NCI-H345 (cell line): Measurements from ENCODE around the gene CUBN.

Experiments used
- DNase-seq: peaks from one replicate; lab custom pipeline; 2025; lab: John Stamatoyannopoulos, UW

The CUBN gene

DNA sequence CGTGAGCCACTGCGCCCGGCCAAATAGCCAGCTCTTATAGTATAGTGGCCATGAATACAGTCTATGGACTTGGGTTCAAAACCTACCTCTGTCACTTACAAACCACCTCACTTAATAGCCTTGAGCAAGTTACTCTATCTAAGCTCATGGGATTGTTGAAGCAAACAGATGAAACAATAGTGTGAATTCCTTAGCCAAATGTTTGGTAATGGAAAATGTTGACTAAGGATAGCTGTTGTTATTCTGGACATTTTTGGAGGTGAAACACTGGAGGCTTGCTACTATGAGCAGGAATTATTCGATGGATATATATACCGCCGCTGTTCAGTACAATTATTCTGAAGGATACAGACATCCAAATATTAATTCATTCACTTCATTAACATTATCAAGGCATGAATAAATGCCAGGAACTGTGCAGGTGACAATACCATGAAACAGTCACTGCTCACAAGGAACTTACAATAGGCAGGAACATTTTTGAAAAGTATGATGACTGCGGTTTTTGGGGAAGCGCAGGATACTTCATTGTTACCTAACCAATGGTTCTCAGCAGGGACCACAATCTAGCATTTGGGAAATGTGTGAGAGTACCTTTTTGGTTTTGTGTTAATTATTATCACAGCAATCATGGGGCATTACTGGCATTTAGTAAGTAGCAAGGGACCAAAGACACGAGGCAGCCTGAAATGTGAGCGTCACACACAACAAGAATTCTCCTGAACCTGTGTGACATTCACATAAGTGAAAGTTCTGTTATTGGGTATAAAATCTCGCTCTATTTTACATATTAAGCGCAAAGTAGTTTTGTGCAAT lies 55.7 kb downstream of the CUBN start:
- DNase-seq = no peak

DNA sequence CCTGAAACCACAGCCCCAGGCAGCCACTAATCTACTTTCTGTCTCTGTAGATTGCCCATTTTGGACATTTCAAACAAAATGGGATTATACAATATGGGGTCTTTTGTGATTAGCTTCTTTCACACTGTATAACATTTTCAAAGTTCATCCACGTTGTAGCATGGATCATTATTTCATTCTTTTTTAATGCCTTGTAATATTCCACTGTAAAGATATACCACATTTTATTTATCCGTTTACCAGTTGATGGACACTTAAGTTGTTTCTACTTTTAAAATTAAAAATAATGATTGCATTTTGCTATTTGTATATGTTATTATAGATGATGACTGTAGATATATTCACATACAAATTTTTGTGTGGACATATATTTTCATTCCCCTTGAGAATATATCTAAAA lies 60.7 kb downstream of the CUBN start:
- DNase-seq = no peak

DNA sequence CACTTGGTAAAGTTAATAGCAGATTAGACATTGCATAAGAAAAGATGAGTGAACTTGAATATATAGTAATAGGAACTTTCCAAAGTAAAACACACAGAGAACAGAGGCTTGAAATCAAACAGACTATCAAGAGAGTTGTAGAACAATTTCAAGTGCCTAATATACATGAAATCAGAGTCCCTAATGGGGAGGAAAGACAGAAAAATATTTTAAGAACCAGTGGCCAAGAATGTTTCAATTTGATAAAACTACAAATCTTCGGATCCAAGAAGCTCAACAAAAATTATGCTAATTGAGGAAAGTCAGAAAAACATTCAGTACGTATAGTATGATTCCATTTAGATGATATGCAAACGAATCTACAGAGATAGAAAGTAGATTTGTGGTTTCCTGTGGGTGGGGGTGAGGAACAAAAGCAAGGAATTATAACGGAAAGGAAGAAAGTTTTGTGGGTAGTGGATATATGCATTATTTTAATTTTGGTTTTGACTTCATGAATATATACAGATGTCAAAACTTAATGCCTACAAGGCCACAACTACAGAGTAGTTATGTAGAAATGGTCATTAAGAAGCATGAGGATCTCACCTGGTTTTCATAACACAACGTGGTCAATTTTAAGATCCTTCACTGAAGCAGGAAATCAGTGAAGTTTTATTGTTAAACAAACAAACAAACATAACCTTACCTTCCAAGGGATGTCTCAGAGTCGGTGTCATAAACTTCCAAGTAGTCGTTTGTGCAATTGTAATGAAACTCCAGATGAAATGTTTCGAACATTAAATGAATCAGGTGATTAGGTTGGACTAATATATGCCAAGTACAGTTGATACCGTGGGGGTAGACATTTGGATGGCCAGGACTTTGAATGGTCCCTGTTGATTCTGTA lies 62.0 kb downstream of the CUBN start:
- DNase-seq = no peak

DNA sequence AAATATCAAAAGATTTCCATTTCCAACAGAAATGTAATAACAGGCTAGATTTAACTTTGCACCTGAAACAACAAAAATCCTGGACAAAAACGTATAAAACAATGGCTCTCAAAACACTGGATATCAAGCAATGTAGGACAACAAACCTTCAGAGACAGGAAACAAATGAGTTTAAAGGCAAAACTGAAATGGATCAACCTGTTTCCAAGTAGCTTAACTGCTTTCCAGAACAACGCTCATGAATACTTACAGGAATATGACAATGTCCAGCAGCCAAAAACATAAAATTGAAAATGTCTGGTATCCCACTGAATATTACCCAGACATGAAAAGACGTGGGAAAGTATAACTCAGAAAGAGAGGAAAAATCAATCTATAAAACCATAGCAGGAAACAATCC lies 62.8 kb downstream of the CUBN start:
- DNase-seq = no peak

DNA sequence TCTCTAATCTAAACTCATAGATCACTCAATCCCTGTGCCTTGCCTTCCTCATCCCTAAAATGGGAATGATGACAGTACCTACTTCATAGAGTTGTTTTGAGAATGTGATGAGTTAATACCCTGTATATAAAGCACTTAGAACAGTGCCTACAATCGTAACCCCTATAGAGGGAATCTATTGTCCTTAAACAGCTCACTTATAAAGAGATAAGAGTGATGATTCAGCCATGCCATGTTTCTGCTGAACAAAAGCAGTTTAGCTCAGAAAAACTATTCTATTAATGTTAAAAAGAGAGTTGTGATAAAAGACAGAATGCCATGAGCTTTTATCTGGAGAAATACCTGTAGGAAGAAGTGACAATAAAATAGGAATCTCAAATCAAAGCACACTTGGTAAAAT lies 63.6 kb downstream of the CUBN start:
- DNase-seq = no peak

DNA sequence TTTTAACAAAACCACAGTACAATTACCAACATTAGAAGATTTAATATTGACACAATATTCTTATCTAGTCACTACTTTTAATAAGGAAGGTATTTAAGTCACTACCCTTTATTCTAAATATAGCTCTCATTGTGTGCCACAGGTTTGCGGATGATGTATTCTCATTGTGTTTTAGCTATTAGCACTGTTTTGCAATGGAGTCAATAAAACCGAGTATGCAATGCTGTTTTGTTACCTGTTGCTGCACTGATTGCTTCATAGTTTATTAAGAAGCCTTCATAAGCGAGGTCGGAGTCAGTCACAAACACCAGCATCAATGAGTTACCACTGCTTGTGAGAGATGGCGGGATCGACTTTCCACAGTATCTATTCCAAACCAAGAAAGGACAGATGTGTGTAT lies 64.3 kb downstream of the CUBN start:
- no peak for DNase-seq

DNA sequence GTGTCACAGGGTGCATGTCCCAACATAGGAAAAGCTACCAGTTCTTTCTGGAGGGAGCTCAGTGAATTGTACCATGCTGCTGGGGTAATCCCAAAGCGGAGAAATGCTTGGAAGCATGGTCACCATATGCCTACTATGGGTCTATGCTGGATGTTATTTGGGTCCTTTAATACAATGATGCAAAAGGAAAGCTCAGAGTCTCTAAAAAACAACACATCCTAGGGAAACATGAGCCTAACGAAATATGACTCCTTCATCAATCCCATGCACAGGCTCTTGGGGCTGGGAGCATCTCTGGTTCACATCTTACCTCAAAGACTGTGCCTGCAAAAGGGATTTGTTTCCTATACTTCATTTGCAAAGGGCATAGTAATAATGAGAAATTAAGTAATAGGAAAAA lies 65.2 kb downstream of the CUBN start:
- DNase-seq = no peak

DNA sequence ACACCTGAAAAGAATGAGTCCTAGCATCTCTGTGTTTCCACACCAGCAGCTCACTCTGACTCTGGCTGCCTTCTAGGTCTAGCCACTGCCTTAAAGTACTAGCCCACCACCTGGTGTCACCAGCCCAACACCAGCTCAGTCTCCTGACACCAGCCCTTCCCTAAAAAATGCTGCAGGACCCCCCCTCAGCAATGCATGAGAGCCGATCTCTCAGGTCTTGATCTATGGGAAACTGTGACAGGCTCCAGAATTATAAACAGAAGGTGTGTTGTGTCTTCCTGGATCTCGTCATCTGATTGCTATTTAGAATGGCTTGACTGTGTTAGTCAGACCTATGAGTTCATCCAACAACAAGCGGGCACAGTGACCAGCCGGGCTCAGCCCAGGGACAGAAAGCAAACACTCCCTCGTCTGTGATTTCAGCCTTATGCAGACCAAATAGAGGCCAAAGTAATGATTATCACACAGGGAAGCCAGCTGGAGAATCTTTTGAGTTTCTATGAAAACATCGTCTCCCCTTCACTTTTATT lies 66.6 kb downstream of the CUBN start:
- DNase-seq = no peak

DNA sequence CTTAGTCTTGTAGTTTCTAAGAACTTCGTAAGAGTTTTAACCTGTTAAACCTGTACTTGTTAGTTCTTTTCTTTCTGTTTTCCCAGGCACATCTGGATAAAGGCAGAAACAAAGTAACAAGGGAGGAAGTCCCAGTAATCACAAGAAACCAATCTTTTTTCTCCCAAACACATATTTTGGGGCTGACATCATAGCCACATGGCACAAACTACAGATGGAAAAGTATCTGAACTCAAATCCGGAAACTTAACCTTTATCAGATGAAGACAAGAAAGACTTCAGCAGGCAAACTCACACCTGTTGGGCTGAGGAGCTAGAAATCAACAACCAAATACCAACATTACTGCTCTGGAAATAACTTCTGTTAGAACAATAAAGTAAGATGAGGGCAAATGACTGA lies 67.1 kb downstream of the CUBN start:
- DNase-seq = no peak

DNA sequence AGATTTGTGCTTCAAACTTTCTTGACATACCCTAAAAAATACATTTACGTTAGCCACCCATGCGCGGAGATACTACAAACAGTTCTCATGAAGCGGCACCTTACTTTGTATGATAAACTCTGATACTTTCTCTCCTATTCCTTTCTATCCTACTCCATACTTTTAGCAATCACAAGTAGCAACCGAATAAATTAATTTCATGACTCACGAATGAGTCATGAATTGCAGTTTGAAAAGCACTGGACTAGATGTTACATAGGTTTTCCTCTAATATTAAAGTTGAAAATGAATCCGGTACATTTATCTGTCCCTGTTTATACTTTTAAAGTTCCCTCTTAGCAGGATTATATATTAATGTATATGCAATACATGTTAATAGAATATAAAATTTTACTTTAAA lies 67.6 kb downstream of the CUBN start:
- no peak for DNase-seq

DNA sequence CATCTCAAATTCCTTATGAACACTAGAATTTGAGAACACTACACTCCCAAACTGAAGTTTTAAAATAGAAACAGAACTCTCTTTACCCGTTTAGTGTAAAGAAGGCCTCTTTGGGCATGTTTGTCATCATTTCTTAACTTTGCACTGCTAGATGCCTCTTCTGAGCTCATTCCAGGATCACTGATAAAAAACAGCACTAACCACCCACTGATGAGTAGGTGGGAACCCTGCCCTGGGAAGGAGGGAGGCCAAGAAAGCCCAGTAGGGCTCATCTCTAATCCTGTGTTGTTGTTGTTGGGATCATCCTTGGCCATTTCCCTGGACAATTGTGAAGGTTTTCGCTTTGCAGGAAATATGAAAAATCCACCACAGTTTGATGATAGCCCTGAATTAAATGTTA lies 68.2 kb downstream of the CUBN start:
- no peak for DNase-seq

DNA sequence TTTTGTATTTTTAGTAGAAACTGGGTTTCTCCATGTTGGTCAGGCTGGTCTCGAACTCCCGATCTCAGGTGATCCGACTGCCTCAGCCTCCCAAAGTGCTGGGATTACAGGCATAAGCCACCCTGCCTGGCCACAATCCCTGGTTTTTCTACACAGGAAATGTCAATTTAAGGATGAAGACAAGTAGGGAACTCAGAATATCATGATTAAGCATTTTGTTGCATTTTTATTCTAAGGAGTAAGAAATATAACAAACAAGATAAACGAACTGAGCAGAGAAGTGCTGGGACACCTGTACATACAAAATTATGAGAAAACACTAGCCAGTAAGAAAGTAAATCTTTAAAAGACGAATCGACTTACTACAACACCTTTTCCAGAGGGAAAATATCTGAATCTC lies 69.3 kb downstream of the CUBN start:
- no peak for DNase-seq

DNA sequence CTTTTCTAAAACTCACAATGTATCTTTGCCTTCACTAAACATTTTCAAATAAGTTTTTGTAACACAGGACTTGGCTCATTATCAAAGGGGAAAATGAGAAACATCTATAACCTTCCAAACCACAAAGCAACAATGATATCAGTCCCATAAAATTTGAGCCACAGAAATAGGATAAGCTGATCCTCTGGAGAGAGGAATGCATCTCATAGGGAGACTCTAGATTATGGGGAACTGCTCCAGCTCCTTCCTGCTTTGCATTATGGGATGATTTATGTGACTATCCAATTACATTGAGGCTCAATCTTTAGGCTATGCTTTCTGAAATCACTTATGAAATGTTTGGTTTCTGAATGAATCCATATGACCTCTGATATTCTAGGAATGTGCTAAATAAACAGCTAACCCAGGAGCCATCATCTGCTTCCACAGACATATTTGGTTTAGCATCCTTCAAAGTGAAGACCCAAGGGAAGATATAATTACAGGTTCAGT lies 70.4 kb downstream of the CUBN start:
- DNase-seq = no peak

DNA sequence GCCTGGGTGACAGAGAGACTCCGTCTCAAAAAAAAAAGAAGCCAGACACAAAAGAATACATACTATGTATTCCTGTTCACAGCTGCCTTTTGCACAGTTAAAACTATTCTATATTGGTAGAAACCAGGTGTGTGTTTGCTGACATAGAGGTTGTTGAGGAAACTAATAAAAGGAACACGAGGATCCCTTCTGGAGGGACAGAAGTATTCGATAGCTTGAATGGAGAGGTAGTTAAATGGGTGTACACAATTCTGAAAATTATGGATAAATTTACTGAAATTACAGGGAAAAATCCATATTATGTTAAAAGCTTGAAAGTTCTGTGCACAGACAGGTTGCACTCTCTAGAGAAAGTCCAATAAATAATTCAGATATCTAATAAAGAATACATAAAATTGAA lies 71.5 kb downstream of the CUBN start:
- DNase-seq = no peak

DNA sequence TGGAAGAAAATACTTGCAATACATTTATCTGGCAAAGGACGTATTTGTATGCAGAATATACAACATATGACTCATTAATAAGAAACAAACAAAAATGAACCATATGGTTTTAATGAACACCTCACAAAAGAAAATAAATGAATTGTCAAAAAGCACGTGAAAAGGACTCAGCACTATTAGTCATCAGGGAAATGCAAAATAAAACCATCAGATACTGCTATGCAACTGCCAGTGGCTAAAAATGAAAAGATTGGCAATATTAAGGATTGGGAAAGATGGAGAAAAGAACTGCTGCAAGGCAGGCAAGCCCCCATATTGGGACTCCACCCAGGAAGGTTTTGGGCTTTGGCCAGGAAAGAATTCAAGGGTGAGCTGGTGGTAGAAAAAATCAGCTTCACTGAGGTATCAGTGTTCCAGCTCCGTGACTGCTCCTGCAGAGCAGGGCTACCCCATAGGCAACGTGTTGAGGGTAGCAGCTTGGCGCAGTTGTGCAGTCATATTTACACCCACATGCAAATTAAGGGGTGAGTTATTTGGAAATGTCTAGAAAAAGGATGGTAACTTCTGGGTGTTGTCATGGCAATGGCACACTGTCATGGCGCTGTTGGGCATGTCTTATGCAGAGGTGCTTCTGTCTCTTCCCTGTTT lies 72.7 kb downstream of the CUBN start:
- no peak for DNase-seq

DNA sequence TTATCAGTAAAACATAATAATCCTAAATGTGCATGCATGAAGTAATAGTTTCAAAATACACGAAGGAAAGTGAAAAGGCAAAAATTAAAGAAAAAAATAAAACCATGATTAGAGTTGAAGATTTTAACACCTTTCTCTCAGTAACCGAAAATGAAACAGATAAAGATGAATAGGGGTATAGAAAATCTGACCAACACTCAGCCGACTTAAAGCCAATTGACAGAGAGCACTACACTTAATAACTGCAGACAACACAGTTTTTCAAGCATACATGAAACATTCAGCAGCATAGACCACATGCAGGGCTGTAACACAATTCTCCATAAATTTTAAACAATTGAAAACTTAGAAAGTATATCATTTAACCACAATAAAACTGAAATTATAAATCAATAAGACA lies 76.1 kb downstream of the CUBN start:
- DNase-seq = no peak

DNA sequence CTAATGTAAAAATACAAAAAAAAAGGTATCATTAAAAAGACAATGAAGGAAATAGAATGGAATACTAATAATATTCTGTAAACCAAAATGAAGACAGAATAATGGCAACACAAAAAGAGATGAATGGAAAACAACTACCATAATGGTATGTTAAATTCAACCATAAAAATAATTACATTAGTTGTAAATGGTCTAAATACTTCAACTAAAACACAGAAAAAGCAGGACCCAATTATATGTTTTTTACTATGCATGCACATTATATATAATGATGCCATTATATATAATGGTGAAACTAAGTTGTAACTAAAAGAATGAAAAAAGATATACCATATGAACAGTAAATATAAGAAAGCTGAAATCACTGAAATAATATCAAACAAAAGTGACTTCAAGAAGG lies 76.5 kb downstream of the CUBN start:
- DNase-seq = no peak

DNA sequence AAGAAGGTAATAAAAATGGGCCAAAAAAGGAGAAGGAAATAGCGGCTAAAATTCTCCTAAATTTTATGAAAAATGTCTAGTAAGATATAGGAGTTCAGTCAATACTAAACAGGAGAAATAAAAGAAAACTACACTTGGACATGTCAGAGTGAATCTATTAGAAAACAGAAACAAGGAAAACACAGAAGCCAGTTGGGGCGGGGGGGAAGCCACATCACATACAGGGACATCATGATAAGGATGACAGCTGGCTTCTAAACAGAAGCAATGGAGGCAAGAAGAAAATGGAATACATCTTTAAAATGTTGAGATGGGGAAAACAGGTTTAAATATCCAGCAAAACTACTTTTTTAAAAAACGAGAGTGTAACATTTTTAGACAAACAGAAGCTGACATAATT lies 77.8 kb downstream of the CUBN start:
- DNase-seq = no peak

DNA sequence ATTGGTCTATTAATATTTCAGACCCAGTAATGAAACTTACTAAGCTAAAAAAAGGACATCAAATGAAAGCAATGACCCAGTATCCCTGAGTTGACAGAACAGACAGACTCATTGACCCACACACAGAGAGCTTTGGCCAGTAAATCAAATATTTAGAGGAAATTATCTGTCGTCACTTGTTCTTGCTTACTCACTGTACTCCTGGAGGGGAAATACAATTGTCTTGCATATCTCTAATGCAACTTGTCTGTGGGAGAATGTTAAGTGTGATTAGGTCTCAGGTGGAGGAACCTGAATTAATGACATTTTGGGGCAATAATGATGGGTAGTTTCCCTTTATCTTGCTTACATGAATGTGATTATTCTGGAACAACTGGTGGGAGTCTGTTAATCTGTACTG lies 80.4 kb downstream of the CUBN start:
- DNase-seq = no peak

DNA sequence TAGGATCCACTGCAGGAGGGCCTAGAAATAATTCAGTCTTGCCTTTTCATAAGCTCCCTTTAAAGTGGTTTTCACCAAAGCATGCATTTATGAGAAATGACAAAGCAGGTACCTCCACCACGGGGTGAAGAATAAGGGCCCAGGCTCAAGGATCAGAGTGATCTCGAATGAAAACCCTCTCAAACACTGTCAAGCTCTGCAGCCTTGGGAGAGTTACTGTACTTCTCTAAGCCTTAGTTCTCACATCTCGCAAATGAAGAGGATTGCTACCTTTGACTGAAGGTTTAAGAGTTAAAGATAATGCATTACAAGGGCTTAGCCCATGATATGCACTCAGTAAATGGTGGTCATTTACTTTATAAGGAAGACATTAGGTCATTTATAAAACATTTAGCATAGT lies 81.7 kb downstream of the CUBN start:
- DNase-seq = no peak

DNA sequence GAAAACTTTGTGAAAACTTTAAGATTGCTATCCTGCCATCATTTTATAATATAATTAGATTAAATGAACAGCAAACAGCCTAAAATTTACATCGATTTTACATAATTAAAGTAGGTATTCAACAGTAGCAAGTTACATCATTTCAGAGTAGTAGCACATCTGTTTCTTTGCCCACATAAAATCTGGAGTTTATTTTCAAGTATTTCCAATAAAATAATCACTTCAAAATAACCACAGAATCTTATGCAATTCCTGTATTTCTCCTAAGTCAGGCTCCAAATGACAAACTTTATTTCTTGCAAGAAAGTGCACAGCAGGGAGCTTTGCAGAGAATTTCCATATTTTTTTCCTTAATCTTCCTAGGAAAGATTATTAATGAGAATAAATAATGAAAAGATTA lies 82.6 kb downstream of the CUBN start:
- DNase-seq = no peak

DNA sequence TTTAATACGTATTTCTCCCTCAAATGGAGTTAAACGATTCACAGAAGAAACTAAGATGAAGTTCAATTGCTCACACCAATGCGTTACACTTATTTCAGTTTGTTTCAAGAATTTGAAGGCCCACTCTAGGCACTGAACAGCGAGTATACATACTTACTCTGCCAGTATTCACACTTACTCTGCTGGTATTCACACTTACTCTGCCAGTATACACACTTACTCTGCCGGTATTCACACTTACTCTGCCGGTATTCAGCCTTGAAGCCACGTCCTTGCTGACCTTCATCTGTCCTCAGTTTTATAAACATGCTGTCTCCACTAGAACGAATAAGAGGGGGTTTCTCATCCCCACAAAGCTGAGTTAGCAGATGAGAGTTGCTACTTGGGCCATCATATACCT lies 86.0 kb downstream of the CUBN start:
- no peak for DNase-seq
